Measurements from ENCODE around the gene HDAC4.

- TF ChIP-seq CTCF (IDR thresholded peaks at IDR 0.05; ENCODE audit: insufficient read depth, low read depth, low read length) = no peak
- no peak for TF ChIP-seq EZH2 (IDR thresholded peaks at IDR 0.05; ENCODE audit: insufficient read depth, low read length)
These were observed 102.6 kb downstream of the HDAC4 start for GRCh38 chr2:239298116-239298804.
